Endothelial cell of umbilical vein (primary cell): ENCODE results near the gene ARRDC1. TPM values are rescaled to one million over a fixed set of nuclear protein-coding genes. Genes with fewer than 3 reads are reported as not detected.

Experiments
- BruUV-seq: library from RNA; stranded (reverse); fragments of 400-500 nt; replicated peaks from 2 replicates; lab custom pipeline; 2021; lab: Mats Ljungman, UMichigan
- CTCF ChIA-PET: fragments of 300-600, 350-600 bp; sonication (Branson Sonifier 250); formaldehyde crosslinking; loops from one replicate; lab custom pipeline; 2021; ENCODE audit warnings: antibody characterized with exemption, inconsistent platforms; lab: Charles Lee
- POLR2A ChIA-PET: fragments of 300-600, 350-600 bp; sonication (Branson Sonifier 250); formaldehyde crosslinking; loops from one replicate; lab custom pipeline; 2021; ENCODE audit warnings: antibody characterized with exemption, inconsistent platforms; lab: Charles Lee
- DNase-seq: peaks from one replicate; pipeline ENCODE4 v3.0.0-alpha.2; 2011; ENCODE audit warnings: low read depth, low spot score
- FAIRE-seq: peaks from 2 replicates; lab custom pipeline; 2011; peaks lifted over from hg19 to GRCh38; lab: Jason Lieb, UNC
- H2AFZ ChIP-seq: 2 replicates; pipeline ENCODE4 v1.6.0; 2012; ENCODE audit warnings: low read depth, low read length, control low read depth, inconsistent platforms
- H3K27ac ChIP-seq: 2 replicates; pipeline ENCODE4 v1.5.1; 2011; ENCODE audit warnings: low read depth, mild to moderate bottlenecking, control low read depth, low read length, moderate library complexity; ENCODE audit not compliant: insufficient read depth
- H3K27me3 ChIP-seq, 2 experiments: 2 replicates each; pipeline versions ENCODE4 v1.6.0 to v1.6.1; 2011; ENCODE audit warnings: low read length in 2 of 2, mixed read lengths in 1 of 2; ENCODE audit not compliant: control insufficient read depth in 2 of 2, insufficient read depth in 2 of 2
- H3K36me3 ChIP-seq, 2 experiments: 2 replicates in 1 of 2; 3 replicates in 1 of 2; pipeline ENCODE4 v1.5.1; 2011; ENCODE audit warnings: low read length in 2 of 2, mild to moderate bottlenecking in 1 of 2, moderate library complexity in 1 of 2; ENCODE audit not compliant: control insufficient read depth in 2 of 2, insufficient read depth in 2 of 2; ENCODE audit errors: extremely low read depth in 1 of 2
- H3K4me1 ChIP-seq: 3 replicates; pipeline ENCODE4 v1.5.1; 2011; ENCODE audit warnings: mild to moderate bottlenecking, low read length; ENCODE audit not compliant: control insufficient read depth, insufficient read depth; ENCODE audit errors: extremely low read depth
- H3K4me2 ChIP-seq: 2 replicates; pipeline ENCODE4 v1.6.1; 2011; ENCODE audit warnings: low read length, control low read depth, mixed read lengths; ENCODE audit not compliant: insufficient read depth
- H3K4me3 ChIP-seq, 3 experiments: fragments of 200-600 bp in 1 of 3; sonication (generic), shearing (Covaris generic) in 1 of 3; replicated peaks in 1 of 3; 2 replicates each; pipeline ENCODE4 v1.5.1; 2011 to 2016; ENCODE audit warnings: control low read depth in 3 of 3, low read length in 3 of 3, mild to moderate bottlenecking in 2 of 3, inconsistent platforms in 1 of 3, low read depth in 1 of 3, moderate library complexity in 1 of 3; ENCODE audit not compliant: insufficient read depth in 1 of 3
- H3K79me2 ChIP-seq: 2 replicates; pipeline ENCODE4 v1.6.0; 2012; ENCODE audit warnings: low read length, inconsistent platforms; ENCODE audit not compliant: control insufficient read depth, insufficient read depth
- H3K9ac ChIP-seq: replicated peaks from 2 replicates; pipeline ENCODE3; 2011; ENCODE audit warnings: low read length, control low read depth; ENCODE audit not compliant: insufficient read depth; ENCODE audit errors: extremely low read depth
- H3K9me1 ChIP-seq: replicated peaks from 3 replicates; pipeline ENCODE4 v1.6.0; 2011; ENCODE audit warnings: mild to moderate bottlenecking, low read length; ENCODE audit not compliant: control insufficient read depth, insufficient read depth; ENCODE audit errors: extremely low read depth
- H3K9me3 ChIP-seq: replicated peaks from 2 replicates; pipeline ENCODE4 v1.5.1; 2012; ENCODE audit warnings: low read length, inconsistent platforms; ENCODE audit not compliant: control insufficient read depth, insufficient read depth
- H4K20me1 ChIP-seq: replicated peaks from 2 replicates; pipeline ENCODE3; 2011; ENCODE audit warnings: mild to moderate bottlenecking, low read length; ENCODE audit not compliant: control insufficient read depth, insufficient read depth; ENCODE audit errors: extremely low read depth
- CTCF ChIP-seq, 2 donors: IDR thresholded peaks; 1 replicate in 1 of 2; 2 replicates in 1 of 2; pipeline ENCODE4 v1.5.1; 2011; ENCODE audit warnings: low read length in 2 of 2, mild to moderate bottlenecking in 2 of 2, moderate library complexity in 2 of 2, control low read depth in 1 of 2, inconsistent platforms in 1 of 2, low read depth in 1 of 2; ENCODE audit not compliant: insufficient read depth in 1 of 2; ENCODE audit errors: extremely low read depth in 1 of 2
- EZH2 ChIP-seq: IDR thresholded peaks from 2 replicates; pipeline ENCODE4 v1.6.1; 2012; ENCODE audit warnings: borderline replicate concordance, low read depth, mild to moderate bottlenecking, moderate library complexity, low read length, inconsistent platforms; ENCODE audit not compliant: severe bottlenecking
- FOS ChIP-seq: IDR thresholded peaks from 2 replicates; pipeline ENCODE4 v1.6.1; 2011; ENCODE audit warnings: mild to moderate bottlenecking, low read length, moderate library complexity, borderline replicate concordance; ENCODE audit not compliant: insufficient read depth
- GATA2 ChIP-seq: IDR thresholded peaks from 2 replicates; pipeline ENCODE4 v1.7.0; 2011; ENCODE audit warnings: low read depth, mild to moderate bottlenecking, moderate library complexity, mixed read lengths, low read length; ENCODE audit not compliant: insufficient read length, insufficient read depth
- JUN ChIP-seq: IDR thresholded peaks from 2 replicates; pipeline ENCODE4 v1.6.1; 2011; ENCODE audit warnings: borderline replicate concordance, low read depth; ENCODE audit not compliant: insufficient read length, insufficient read depth
- MAX ChIP-seq: IDR thresholded peaks from 2 replicates; pipeline ENCODE4 v1.6.1; 2011; ENCODE audit not compliant: insufficient read depth, insufficient read length
- MYC ChIP-seq: IDR thresholded peaks from one replicate; pipeline ENCODE4 v1.6.1; 2011; ENCODE audit warnings: mild to moderate bottlenecking, low read depth, low read length
- POLR2A ChIP-seq: IDR thresholded peaks from 2 replicates; pipeline ENCODE4 v1.6.1; 2012; ENCODE audit warnings: low read depth, mild to moderate bottlenecking, control low read depth, low read length
- POLR2AphosphoS5 ChIP-seq: IDR thresholded peaks from 2 replicates; pipeline ENCODE4 v1.6.1; 2012; ENCODE audit warnings: low read depth, mild to moderate bottlenecking, control low read depth, low read length, moderate library complexity; ENCODE audit not compliant: insufficient read depth
- dilution Hi-C: fragments of 300-500 bp; cut with MboI; formaldehyde crosslinking; loops from one replicate; pipeline ENCODE4 v1.15.0; 2019; ENCODE audit warnings: low sequenced_read_pairs; ENCODE audit not compliant: extremely low pct_ligation_motif_present
- intact Hi-C: fragments of 100-400 bp; cut with micrococcal nuclease; formaldehyde crosslinking; loops from one replicate; pipeline ENCODE4 v1.10.0; 2022
- polyA plus RNA-seq, 4 experiments: library from polyadenylated mRNA; depleted of rRNA in 3 of 4; stranded (reverse) in 3 of 4; unstranded in 1 of 4; fragments of >200 nt; gene quantifications; 2 replicates each; pipeline versions ENCODE4 v1.2.1 to v1.2.3, GENCODE V29; 2011 to 2012; ENCODE audit warnings: missing spikeins in 1 of 4
- total RNA-seq: library from RNA; stranded (reverse); gene quantifications from 2 replicates; pipeline ENCODE4 v1.2.3, GENCODE V29; 2021

Gene ARRDC1
- total and polyA plus RNA-seq, 2 donors (not counting 3 experiments of a cell fraction or from before 2014, with no cell fraction given) = 22.5 to 51.0 TPM

- POLR2A ChIA-PET = no interaction called here
- Histone ChIP-seq H3K9me1 (no peaks in the 10 kb centered on the region), H3K36me3 (peaks cover 6 to 36% of the 10 kb centered on the region in 2 experiments), H3K9me3 (no peaks in the 10 kb centered on the region), H3K4me3 (no peak overlapping the region), H3K27me3 (no peaks in the 10 kb centered on the region), H3K4me2 (no peak overlapping the region), H3K27ac (no peak overlapping the region), H4K20me1 (no peaks in the 10 kb centered on the region), H3K79me2 (peaks cover 11% of the 10 kb centered on the region), H2AFZ (no peak overlapping the region), H3K4me1 (peaks cover 9% of the 10 kb centered on the region), H3K9ac (no peak overlapping the region)
- BruUV-seq = no TSS peak
- TF ChIP-seq CTCF (IDR thresholded peaks at IDR 0.05; ENCODE audit: extremely low read depth in 1 of 2, insufficient read depth in 1 of 2, low read depth in 1 of 2, low read length in 2 of 2) (peak; percentile 21 to 27), JUN (no peak)
- dilution Hi-C loops (no loop called here), intact Hi-C loops (no loop called here)
- FAIRE-seq (no peak), DNase-seq (no peak)
- CTCF ChIA-PET = interaction anchor here (1.0 to 1.4 kb wide), 3 partner anchors 21 to 113 kb away, joined by 3 to 5 read pairs (median 4); no protein-coding TSS in a partner anchor
Observed at GRCh38 chr9:137582286-137582860, 23.1 kb upstream of the ARRDC1 start.

- dilution Hi-C loops = no loop called here
- no peaks in the 10 kb centered on the region for H4K20me1 ChIP-seq
Observed at GRCh38 chr9:137583347-137583746, 22.1 kb upstream of the ARRDC1 start.

More at GRCh38 chr9:137583347-137583746, 22.1 kb upstream of the ARRDC1 start:
- DNase-seq = no peak
- FAIRE-seq = no peak
- Histone ChIP-seq H3K4me2 (no peak overlapping the region), H3K27ac (no peak overlapping the region), H3K9me1 (no peaks in the 10 kb centered on the region), H3K4me1 (peaks cover 3% of the 10 kb centered on the region), H3K4me3 (no peak overlapping the region), H3K36me3 (peaks cover 12 to 45% of the 10 kb centered on the region in 2 experiments), H3K79me2 (peaks cover 5% of the 10 kb centered on the region), H3K27me3 (no peaks in the 10 kb centered on the region), H3K9me3 (no peaks in the 10 kb centered on the region), H3K9ac (no peak overlapping the region), H2AFZ (no peak overlapping the region)
- no TSS peak for BruUV-seq
- TF ChIP-seq POLR2A (no peak), MYC (no peak), MAX (no peak), FOS (no peak), JUN (no peak), POLR2AphosphoS5 (no peak), CTCF (IDR thresholded peaks at IDR 0.05; ENCODE audit: extremely low read depth in 1 of 2, insufficient read depth in 1 of 2, low read depth in 1 of 2, low read length in 2 of 2) (no peak), GATA2 (no peak), EZH2 (no peak)
- POLR2A ChIA-PET = no interaction called here
- CTCF ChIA-PET = no interaction called here
- intact Hi-C loops = no loop called here
